GM21717 (cell line): Measurements from ENCODE around the gene FAM120B.
"Not testable (repeated sequence)": the region's sequence is repeated elsewhere in the genome, so short reads cannot be mapped to it uniquely, and the experiment has no call there.

ENCODE experiments used
- ATAC-seq: cut with Tn5 transposase; IDR thresholded peaks from one replicate; pipeline ENCODE4 v1.9.1; 2021; ENCODE audit warnings: mild to moderate bottlenecking, moderate library complexity; ENCODE audit not compliant: unreplicated experiment

The FAM120B gene

GRCh38 chr6:170296746-170297575, 9.6 kb upstream of the FAM120B start:
- ATAC-seq, result no peak

DNA sequence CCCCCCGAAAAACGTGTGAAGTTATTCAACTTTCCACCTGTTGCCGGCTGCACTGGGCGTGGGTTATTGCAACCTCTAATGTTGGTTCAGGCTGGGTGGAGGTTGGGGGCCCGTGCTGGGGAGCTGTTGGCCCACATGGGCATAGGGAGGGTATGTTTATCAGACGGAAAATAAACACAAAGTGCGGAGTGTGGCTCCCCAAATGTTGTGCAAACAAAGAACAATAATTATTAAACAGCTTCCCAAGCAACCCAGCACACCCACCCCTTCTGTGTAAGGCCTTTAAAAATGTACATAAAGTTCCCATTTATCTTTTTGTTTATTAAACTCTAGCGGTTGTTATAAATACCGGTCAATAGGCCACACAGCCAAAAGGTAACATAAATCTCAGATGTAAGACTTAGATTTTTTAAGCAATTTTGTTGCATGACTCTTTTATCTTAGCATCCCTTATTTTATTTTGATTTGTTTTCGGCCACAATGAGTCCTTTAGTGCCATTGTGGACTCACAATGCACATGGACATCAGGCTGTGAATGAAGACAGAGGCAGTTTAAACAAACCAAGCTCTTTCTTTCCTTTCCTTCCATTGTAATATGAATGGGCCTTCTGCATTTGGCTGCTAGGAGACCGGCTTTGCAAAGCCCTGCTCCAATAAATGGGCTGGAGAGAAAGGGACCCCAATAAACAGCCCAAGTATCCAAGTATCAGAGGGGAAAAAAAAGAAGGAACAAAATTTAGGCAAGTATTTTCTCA, 8.8 kb upstream of the FAM120B start:
- no peak for ATAC-seq

DNA sequence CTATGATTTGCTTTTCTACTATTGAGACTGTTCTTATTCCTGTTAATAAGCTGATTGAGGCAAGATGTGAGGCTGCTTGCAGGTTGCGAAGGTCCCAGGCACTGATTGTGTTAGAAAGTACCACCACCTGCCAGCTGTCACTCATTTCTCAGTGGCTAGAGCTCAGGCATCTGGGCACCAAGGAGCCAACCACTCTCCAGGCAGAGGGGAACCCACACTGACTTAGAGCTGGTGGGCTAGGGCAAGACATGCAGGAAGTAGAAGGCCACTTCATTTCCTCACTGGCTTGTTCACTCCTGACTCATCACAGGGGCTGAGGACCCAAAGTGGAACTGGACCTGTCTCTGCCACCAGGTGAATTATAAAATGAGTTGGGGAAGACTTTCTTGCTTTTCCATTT, 7.9 kb upstream of the FAM120B start:
- ATAC-seq, result no peak

DNA sequence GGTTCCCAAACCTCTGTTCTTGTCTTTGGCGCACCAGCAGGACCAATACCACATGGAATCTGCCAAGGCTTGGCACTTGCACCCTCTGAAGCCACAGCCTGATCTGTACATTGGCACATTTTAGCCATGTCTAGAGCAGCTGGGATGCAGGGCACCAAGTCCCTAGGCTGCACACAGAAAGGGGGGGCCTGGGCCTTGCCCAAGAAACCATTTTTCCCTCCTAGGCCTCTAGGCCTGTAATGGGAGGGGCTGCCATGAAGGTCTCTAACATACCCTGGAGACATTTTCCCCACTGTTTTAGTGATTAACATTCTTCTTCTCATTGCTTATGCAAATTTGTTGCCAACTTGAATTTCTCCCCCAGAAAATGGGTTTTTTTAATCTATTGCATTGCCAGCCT, 5.4 kb upstream of the FAM120B start:
- ATAC-seq, result no peak

GRCh38 chr6:170305805-170306323, 694 bp upstream of the FAM120B start:
- peak; percentile 15 for ATAC-seq

DNA sequence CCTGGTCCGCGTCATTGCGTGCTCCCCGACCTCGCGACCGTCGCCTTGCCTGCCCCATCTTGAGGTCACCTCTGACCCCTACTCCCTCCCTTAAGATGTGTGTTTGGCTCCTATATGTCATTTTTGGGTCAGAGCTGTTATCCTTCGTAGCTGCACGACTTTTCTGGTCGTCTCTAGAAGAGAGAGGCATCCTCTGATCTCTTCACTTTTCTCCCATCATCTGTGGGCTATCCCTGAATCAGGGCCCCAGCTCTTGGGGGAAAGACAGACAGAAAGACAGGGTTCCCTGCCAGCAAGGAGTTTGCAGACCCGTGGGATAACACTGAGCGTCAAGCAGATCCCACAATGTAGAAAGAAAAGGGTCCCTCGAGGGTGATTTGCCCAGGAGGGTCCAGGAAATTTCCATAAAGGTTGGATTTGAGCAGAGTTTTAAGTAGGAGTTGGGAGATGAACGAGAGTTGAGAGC, 555 bp downstream of the FAM120B start:
- ATAC-seq, result no peak

DNA sequence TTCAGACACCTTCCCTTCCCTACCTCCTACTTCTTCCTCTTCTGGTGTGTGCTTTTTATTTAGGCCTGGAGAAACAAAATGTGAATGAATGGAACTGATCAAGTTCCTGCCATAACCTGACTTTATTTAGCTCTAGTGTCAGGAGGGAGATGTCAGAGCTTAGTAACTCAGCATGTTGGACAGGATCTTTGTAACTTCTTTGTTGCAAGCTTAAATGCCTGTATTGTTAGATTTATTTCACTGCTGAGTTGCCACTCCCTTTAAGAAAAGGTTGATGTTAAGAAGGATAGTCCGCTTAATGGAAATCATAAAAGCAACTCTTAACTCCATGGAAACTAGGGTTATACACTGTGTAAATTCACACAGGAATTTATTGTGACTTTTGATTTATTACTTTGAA, 2.2 kb downstream of the FAM120B start:
- ATAC-seq, result no peak

DNA sequence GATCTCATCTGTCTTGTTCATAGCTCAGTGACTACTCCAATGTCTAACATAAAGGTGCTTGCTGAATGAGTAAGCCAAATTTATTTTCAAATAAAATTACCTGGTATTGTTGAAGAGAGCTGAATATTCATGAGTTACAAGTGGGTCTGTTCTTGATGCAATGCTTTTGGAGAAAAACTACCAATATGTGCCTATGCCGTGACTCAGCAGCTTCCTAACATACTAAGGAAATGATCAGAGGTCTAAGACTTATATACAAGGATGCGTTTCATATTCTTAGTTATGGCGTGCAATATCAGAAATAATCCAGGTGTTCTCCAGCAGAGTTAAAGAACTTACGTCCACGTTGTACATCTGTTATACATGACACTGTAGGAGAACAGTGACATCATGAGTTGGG, 5.1 kb downstream of the FAM120B start:
- no peak for ATAC-seq

DNA sequence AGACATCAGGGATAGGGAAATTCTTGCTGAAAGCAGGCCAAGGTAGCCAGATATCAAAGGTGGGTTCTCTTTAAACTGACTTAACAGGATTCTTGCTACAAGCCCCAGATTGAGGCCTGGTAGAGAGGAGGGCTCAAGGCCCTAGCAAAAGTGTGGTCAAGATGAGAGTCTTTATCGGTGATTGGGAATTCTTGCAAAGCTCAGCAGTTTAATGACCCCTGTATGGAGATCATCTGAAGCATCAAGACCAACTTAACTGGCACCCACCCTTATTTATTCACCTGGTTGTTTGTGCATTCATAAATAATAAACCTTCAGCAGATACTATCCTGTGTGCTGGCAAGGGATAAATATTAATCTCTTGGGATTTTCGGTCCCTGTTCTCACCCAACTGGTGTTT, 6.3 kb downstream of the FAM120B start:
- no peak for ATAC-seq

DNA sequence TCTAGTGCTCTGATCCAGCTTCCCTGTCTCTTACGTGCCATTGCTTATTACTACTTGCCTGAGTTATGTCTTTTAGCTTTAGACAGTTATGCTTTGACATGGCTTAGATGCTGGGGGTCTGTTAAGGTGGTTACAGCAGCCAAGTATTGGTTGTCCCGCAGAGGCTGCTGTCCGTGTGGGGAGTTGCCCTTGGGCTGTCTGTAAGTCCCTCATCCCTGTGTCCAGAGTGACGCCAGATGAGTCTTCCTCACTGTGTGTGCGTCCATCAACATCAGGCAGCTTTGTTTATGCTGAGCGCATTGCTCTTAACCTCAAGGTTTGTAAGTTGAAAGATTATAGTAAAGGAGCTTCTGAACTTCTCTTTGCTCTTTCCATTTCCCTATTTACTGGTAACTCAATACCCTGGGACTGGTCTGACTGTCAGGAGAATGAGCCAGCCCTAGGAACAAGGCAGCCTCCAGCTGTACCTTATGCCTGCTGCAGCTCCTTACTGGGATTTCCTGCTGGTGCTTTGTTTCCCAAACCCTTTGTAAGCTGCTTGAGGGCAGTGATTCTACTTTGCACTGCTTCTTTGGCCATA, 7.2 kb downstream of the FAM120B start:
- ATAC-seq, result no peak

DNA sequence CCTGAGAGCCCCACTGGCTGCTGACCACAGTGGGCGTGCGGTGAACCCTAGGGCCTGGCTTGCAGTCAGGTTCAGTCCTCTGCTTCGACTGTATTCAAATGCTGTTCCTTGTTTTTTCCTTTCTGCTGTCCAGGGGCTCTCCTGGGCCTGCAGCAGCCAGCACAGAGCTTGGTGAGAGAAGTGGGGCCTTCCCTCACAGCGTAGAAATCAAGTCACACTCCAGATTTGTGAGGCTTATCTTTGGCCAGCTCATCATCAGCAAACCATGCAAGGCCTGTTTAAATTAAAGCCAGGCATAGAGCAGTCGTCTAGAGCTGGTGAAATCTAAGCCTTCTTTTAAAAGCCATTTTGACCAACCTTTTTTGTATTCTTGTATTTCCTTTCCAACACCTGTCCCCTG, 8.4 kb downstream of the FAM120B start:
- ATAC-seq, result no peak

DNA sequence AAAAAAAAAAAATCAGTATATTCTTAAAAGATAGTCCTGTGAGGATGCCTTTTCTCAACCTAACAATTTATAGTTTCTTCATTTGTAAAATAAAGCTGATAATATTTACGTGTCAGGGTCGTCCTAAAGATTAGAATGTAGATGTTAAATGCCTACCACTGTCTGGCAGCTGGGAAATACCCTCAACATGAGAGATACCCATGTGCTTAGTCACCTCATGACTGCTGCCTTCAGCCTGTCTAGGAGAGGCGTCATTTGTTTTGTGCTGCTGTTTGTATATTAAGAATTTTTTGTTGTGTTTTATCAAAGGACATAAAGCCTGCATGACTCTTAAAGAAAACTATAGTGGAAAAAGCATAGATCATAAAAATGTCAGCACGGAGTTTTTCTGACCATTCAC, 9.5 kb downstream of the FAM120B start:
- no peak for ATAC-seq

GRCh38 chr6:170317076-170317475, 10.5 kb downstream of the FAM120B start:
- no peak for ATAC-seq

DNA sequence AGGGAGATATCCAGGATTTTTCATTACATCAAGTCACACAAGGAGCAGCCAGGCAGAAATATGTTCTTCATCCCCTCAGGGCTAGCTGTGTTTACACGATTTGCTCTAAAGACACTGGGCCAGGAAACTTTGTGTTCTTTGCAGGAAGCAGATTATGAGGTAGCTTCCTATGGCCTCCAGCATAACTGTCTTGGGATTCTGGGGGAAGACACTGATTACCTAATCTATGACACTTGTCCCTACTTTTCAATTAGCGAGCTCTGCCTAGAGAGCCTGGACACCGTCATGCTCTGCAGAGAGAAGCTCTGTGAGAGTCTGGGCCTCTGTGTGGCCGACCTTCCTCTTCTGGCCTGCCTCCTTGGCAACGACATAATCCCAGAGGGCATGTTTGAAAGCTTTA, 11.2 kb downstream of the FAM120B start:
- no peak for ATAC-seq

- no peak for ATAC-seq
Measured at GRCh38 chr6:170329321-170329720, 22.8 kb downstream of the FAM120B start.

DNA sequence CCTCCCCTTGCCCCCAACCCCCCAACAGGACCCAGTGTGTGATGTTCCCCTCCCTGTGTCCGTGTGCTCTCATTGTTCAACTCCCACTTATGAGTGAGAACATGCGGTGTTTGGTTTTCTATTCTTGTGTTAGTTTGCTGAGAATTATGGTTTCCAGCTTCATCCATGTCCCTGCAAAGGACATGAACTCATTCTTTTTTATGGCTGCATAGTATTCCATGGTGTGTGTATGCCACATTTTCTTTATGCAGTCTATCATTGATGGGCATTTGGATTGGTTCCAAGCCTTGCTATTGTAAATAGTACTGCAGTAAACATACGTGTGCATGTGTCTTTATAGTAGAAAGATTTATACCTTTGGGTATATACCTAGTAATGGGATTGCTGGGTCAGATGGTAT, 28.6 kb downstream of the FAM120B start:
- not testable (repeated sequence) for ATAC-seq

DNA sequence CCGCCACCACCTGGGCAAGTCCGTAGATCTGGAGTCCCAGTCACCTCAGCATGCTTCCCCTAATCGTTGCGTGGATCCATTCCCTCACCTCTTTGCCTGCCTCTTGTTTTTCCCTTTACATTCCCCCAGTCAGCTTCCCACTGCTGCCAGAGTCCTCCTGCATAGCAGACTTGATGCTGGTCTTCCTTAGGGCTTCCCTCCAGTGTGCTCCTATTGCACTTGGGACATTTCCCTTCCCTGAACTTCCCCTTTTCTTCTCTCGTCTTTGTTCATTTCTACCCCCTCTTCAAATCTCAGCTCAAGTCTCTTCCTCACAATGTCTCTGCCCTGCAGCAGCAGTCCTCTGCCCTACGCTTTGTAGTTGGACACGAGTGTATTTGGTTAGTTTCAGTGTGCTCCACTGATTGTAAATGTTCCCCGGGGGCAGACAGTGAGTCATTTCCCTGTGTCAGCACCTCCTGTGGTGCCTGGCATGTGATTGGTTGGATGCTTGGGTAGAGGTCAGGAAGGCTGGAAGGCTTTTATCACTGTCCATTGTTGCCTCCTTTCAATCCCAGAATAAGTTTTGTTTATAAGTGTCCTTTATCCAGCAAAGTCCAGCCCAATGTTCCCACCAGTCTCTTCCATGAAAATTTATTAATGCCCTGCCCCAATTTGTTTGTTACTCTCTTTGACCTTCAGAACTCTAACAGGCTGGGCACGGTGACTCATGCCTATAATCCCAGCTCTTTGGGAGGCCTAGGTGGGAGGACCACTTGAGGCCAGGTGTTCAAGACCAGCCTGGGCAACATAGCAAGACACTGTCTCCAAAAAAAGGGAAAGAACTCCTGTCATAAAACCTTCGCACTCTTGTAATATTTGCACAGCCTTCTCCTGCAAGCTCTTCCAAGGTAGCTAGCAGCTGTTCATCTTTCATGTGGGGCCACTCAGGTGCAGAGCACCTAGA, 38.3 kb downstream of the FAM120B start:
- ATAC-seq, result peak; percentile 49

- no peak for ATAC-seq
Measured at GRCh38 chr6:170345662-170346061, 39.1 kb downstream of the FAM120B start.

- ATAC-seq, result no peak
Measured at GRCh38 chr6:170346649-170347048, 40.1 kb downstream of the FAM120B start.

DNA sequence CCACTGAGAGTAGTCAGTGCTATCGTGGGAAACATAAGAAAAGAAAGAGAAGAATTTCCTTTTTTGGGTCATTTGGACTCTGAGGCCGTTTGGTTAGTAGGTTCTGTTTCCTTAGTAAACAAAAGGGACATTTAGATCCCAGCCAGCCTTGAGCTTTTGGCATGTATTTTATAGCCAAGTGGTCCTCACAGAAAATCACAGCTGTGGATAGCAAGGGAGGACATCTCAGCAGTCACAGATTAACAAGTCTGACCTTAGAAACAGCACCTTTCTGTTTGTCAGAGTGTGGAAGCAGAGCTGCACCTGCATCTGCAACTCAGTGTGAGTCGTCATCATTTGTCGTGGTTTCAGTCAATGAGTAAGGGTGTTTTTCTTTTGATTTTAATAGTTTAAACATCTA, 40.5 kb downstream of the FAM120B start:
- ATAC-seq, result peak; percentile 50
